Ectodermal cell (in vitro differentiated cells): Measurements from ENCODE around the gene PTRH1.
A peak's percentile ranks its signal among the peaks of the same experiment; 100 is the strongest.

Experiments
- H3K27ac ChIP-seq: 2 replicates; pipeline ENCODE4 v1.7.0; 2013; ENCODE audit warnings: mild to moderate bottlenecking, low read depth, low read length; ENCODE audit not compliant: insufficient read depth, poor library complexity, severe bottlenecking
- H3K27me3 ChIP-seq: 2 replicates; pipeline ENCODE4 v1.7.0; 2013; ENCODE audit warnings: mild to moderate bottlenecking, low read length; ENCODE audit not compliant: insufficient read depth, control insufficient read depth, poor library complexity, severe bottlenecking
- H3K36me3 ChIP-seq: one replicate; pipeline ENCODE4 v1.7.0; 2013; ENCODE audit warnings: low read length; ENCODE audit not compliant: control insufficient read depth, insufficient read depth
- H3K4me1 ChIP-seq: one replicate; pipeline ENCODE4 v1.7.0; 2013; ENCODE audit warnings: low read length; ENCODE audit not compliant: control insufficient read depth, insufficient read depth
- H3K4me3 ChIP-seq: 2 replicates; pipeline ENCODE4 v1.7.0; 2013; ENCODE audit warnings: low read depth, low read length, control low read depth; ENCODE audit not compliant: insufficient read depth
- H3K9me3 ChIP-seq: 2 replicates; pipeline ENCODE4 v1.7.0; 2013; ENCODE audit warnings: mild to moderate bottlenecking, low read length, moderate library complexity; ENCODE audit not compliant: control insufficient read depth
- WGBS, 2 experiments: methylation state at CpG; one replicate each; pipeline ENCODE4 v1.1.7; 2013; ENCODE audit warnings: missing lambda C conversion rate in 2 of 2; 5-methylcytosine and 5-hydroxymethylcytosine counted together

PTRH1 gene

GRCh38 chr9:127720031-127720864, 4.8 kb upstream of the PTRH1 start:
- WGBS, 2 experiments, result 90 to 91% methylated on average over 12 of the region's 12 CpGs
- H3K36me3 ChIP-seq, result no peaks in the 10 kb centered on the region
- H3K27ac ChIP-seq, result no peak overlapping the region
- no peaks in the 10 kb centered on the region for H3K27me3 ChIP-seq
- H3K4me1 ChIP-seq, result peaks cover 7% of the 10 kb centered on the region
- H3K4me3 ChIP-seq, result no peak overlapping the region
- no peaks in the 10 kb centered on the region for H3K9me3 ChIP-seq

DNA sequence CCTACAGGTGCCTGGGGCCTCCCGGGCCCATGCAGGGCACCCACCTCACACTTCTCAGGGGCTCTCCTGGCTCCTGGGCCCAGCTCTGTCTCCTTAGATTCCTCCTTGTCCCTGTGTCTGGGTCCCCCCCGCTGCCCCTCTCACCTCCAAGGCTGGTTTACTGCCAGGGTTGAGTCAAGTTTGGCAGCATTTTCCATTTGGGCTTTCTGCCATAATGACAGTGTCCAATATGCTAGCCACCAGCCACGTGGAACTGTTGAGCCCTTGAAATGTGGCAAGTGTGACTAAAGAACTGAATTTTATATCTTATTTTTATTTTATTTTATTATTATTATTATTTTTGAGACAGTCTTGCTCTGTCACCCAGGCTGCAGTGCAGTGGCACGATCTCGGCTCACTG, 2.3 kb upstream of the PTRH1 start:
- Histone ChIP-seq H3K4me1 (no peaks in the 10 kb centered on the region), H3K27me3 (peaks cover 10% of the 10 kb centered on the region), H3K9me3 (no peaks in the 10 kb centered on the region), H3K27ac (no peak overlapping the region), H3K4me3 (no peak overlapping the region), H3K36me3 (no peaks in the 10 kb centered on the region)
- 92 to 97% methylated on average over 5 of the region's 5 CpGs for WGBS, 2 experiments

GRCh38 chr9:127716412-127716811, 949 bp upstream of the PTRH1 start:
- Histone ChIP-seq H3K9me3 (no peaks in the 10 kb centered on the region), H3K4me1 (peaks cover 10% of the 10 kb centered on the region), H3K27ac (no peak overlapping the region), H3K27me3 (peaks cover 10% of the 10 kb centered on the region), H3K36me3 (no peaks in the 10 kb centered on the region), H3K4me3 (no peak overlapping the region)
- WGBS, 2 experiments, result 90 to 93% methylated on average over 9 of the region's 9 CpGs

- peak overlapping the region; percentile 64 for H3K4me3 ChIP-seq
- 1% methylated on average over 43 to 44 of the region's 44 CpGs for WGBS, 2 experiments
- peaks cover 10% of the 10 kb centered on the region for H3K27me3 ChIP-seq
- H3K9me3 ChIP-seq, result no peaks in the 10 kb centered on the region
- no peaks in the 10 kb centered on the region for H3K36me3 ChIP-seq
- no peak overlapping the region for H3K27ac ChIP-seq
- peaks cover 10% of the 10 kb centered on the region for H3K4me1 ChIP-seq
Observed at GRCh38 chr9:127714951-127715469, 453 bp downstream of the PTRH1 start.

GRCh38 chr9:127714020-127714750, 1.3 kb downstream of the PTRH1 start:
- WGBS, 2 experiments, result 83 to 84% methylated on average over 19 of the region's 19 CpGs
- H3K4me1 ChIP-seq, result peaks cover 10% of the 10 kb centered on the region
- no peak overlapping the region for H3K4me3 ChIP-seq
- H3K36me3 ChIP-seq, result no peaks in the 10 kb centered on the region
- no peak overlapping the region for H3K27ac ChIP-seq
- no peaks in the 10 kb centered on the region for H3K9me3 ChIP-seq
- peaks cover 10% of the 10 kb centered on the region for H3K27me3 ChIP-seq

- Histone ChIP-seq H3K27me3 (peaks cover 10% of the 10 kb centered on the region), H3K4me1 (peaks cover 10% of the 10 kb centered on the region), H3K27ac (no peak overlapping the region), H3K36me3 (no peaks in the 10 kb centered on the region), H3K9me3 (no peaks in the 10 kb centered on the region), H3K4me3 (no peak overlapping the region)
- 92 to 94% methylated on average over 10 of the region's 10 CpGs for WGBS, 2 experiments
Observed at GRCh38 chr9:127712867-127713266, 2.6 kb downstream of the PTRH1 start.

- WGBS, 2 experiments, result 84 to 86% methylated on average over 11 of the region's 11 CpGs
- H3K4me3 ChIP-seq, result no peak overlapping the region
- H3K36me3 ChIP-seq, result no peaks in the 10 kb centered on the region
- H3K9me3 ChIP-seq, result no peaks in the 10 kb centered on the region
- no peak overlapping the region for H3K27ac ChIP-seq
- peaks cover 10% of the 10 kb centered on the region for H3K4me1 ChIP-seq
- peaks cover 10% of the 10 kb centered on the region for H3K27me3 ChIP-seq
Observed at GRCh38 chr9:127712371-127712770, 3.1 kb downstream of the PTRH1 start.

DNA sequence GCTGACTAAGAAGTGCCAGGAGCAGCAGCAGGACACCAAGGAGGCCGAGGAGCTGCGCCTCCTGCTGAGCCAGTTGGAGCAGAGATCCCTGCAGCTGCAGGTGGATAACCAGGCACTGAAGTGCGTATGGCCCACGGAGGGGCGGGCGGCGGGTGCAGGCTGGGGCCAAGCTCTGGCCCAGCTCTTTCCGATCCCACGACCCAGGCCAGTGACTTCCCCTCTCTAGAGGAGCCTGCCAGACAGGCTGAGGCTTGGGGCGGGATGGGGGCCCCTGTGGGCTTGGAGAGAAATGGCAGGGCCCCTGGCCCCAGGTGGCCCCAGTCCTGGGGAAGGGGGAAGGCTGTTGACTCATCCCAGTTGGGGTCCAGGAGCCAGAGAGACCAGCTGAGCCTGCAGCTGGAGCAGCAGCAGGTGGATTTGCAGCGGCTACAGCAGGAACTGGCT, 3.6 kb downstream of the PTRH1 start:
- WGBS, 2 experiments, result 54 to 55% methylated on average over 11 of the region's 11 CpGs
- no peak overlapping the region for H3K27ac ChIP-seq

DNA sequence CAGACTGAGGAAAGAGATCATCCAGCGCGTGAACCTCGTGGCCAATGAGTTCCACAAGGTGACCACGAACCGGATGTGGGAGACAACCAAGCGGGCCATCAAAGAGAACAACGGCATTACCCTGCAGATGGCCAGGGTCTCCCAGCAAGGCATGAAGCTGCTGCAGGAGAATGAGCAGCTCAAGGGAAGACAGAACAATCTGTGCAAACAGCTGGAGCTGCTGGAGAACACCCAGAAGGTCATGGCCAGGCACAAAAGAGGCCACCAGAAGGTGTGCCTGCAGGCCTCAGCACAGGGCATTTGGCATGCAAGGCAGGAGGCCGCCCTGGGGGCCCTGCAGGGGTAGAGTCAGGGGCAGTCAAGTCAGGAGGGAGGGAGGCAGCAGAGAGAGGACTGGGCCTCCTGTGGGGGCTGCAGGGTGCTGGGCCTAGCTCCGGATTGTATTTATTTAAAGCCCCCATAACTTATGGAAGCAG, 4.2 kb downstream of the PTRH1 start:
- Histone ChIP-seq H3K9me3 (no peaks in the 10 kb centered on the region), H3K27me3 (peaks cover 10% of the 10 kb centered on the region), H3K4me1 (peaks cover 10% of the 10 kb centered on the region), H3K4me3 (no peak overlapping the region), H3K27ac (no peak overlapping the region), H3K36me3 (no peaks in the 10 kb centered on the region)
- WGBS, 2 experiments, result 86 to 87% methylated on average over 9 of the region's 9 CpGs

More for the DNA sequence above, 3.6 kb downstream of the PTRH1 start:
- no peaks in the 10 kb centered on the region for H3K9me3 ChIP-seq
- peaks cover 10% of the 10 kb centered on the region for H3K27me3 ChIP-seq
- no peak overlapping the region for H3K4me3 ChIP-seq
- peaks cover 10% of the 10 kb centered on the region for H3K4me1 ChIP-seq
- no peaks in the 10 kb centered on the region for H3K36me3 ChIP-seq

DNA sequence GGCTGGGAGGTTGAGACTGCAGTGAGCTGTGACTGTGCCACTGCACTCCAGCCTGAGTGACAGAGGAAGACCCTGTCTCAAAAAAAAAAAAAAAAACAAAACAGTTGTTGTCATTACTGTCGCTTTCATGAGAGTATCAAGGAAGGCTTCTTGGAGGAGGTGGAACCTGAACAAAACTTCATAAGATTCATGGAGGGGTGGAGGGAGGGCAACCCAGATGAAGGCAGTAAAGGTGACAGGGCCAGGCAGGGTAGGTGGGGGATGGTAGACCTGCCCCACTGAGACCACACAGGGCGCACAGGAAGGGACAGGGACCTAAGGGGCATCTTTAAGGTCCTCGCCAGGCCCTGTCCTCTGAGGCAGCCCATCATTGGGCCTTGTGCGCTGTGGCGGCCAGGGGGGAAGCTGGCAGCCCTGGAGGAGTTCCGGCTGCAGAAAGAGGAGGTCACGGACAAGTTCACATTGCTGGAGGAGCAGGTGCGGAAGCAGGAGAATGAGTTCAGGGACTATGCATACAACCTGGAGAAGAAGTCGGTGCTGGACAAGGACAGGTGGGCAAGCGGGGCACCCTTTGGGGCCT, 5.2 kb downstream of the PTRH1 start:
- peaks cover 10% of the 10 kb centered on the region for H3K27me3 ChIP-seq
- H3K36me3 ChIP-seq, result no peaks in the 10 kb centered on the region
- no peaks in the 10 kb centered on the region for H3K9me3 ChIP-seq
- H3K4me3 ChIP-seq, result no peak overlapping the region
- H3K27ac ChIP-seq, result no peak overlapping the region
- peaks cover 17% of the 10 kb centered on the region for H3K4me1 ChIP-seq
- 94 to 95% methylated on average over 10 of the region's 10 CpGs for WGBS, 2 experiments
